Measurements from ENCODE around the gene SLC6A11.

SLC6A11 gene

DNA sequence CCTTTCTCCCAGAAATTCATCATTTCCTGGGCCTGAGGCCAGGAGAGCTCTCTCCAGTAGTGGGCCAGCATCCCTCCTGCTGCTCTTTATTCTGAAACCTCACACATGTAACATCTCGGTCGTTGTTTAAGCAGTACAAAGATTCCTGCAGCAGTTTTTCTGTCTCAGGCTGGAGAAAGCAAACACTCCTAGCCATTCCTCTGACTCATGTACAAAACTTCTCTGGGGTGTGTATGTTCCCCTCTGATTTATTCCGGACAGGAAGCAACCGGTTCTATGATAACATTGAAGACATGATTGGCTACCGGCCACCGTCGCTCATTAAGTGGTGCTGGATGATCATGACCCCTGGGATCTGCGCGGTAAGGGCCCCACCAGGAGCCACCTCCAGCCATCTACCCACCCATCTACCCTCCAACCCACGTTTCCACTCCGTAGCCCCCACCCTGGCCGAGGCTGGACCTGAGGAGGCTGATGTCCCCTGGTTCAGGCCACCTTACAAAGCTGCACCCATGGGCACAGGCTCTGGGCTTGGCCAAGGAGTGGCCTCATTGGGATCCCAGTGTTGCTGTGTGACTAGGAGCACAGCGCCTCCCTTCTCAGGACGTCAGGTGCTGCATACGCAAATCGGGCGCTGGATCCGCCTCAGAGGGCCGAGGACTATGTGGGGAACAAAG, 117.9 kb downstream of the SLC6A11 start:
- DNase-seq, result no peak

DNA sequence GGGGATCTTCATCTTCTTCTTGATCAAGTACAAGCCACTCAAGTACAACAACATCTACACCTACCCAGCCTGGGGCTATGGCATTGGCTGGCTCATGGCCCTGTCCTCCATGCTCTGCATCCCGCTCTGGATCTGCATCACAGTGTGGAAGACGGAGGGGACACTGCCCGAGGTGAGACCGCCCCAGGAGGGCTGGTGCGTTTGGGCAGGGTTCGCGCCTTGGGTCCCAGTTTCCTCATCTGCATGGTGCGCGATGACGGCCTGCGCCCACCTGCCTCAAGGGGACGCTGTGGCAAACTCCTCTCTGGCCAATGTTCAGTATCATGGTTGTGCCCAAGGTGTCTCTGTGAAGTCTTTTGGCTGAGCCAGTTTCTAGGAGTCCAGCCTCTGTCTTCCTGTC, 119.0 kb downstream of the SLC6A11 start:
- no peak for DNase-seq

DNA sequence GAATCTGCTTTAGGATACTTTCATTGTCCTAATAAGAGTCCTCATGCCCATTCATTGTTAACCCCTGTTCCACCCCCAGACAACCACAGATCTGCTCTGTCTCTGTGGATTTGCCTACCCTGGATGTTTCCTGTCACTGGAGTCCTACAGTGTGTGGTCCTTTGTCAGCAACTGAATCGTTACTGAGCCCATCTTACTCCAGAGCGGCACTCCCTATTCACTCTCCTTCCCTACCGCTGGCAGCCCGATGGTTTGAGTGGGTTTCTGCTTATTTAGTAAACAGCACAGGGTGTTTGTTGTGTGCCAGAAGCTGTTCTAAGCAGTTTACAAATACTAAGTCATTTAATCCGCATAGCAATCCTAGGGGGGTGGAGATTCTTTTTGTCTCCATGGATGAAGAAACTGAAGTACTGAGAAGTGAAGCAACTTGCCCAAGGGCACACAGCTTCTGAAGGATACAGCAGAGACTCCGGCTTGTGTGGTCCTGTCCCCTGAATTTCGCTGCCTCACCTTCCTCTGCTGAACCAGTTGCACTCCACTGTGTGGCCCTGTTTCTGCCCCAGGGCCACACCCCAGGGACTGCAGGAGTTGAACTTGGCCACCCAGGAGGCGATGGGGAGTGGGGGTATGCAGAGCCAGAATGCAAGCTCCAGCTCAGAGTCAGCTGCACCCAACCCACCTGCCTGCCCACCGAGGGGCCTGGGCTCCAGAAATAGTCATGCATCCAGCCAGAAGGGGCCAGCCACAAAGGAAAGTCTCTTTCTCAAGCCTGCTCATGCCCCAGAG, 120.0 kb downstream of the SLC6A11 start:
- no peak for DNase-seq

DNA sequence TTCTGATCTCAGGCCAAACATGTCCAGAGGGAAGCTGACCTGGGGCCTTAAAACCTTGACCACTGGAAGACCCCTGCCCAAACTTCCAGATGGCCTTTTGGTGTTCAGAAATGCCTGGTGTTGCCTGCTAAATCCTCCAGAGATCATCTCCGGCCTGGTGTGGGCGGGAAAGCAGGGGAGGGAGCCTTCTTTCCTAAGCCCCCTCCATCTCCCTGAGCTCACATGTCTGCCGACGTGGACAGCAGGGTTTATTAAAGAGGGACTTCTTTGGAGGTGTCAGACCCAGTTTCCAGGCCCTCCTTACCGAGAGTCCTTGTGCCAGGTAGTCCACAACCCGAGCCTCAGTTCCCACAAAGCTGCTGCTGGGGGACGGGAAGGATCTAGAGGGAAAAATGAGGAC, 120.7 kb downstream of the SLC6A11 start:
- DNase-seq, result no peak

DNA sequence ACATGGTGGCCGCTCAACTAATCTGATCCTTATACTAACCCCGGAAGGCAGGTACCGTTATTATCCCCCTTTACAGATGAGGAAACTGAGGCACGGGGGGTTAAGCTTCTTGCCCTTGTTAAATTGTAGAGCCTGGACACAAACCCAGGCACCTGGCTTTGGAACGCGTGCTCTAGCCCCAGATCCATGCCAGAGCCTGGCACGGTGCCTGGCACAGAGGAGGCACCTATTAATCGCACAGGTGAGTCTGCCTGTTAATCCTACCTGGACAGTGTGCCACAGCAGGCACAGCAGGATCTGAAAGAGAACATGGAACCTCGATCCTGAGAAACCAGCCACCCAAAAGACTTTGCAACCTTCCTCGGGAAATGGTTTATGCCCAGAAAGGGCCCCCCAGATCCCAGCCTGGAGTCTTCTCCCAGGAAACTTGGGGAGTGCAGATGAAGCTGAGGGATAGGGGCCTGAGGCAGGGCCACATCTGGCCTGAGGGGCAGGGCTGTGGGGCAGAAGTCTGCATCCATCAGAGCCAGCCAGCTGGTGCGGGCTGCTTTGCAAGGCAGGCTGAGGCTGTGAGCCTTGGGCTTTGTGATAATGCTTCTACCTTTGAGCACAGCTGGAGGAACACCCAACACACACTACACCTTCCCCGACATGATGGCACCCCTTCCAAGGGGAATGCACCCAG, 121.3 kb downstream of the SLC6A11 start:
- no peak for DNase-seq

DNA sequence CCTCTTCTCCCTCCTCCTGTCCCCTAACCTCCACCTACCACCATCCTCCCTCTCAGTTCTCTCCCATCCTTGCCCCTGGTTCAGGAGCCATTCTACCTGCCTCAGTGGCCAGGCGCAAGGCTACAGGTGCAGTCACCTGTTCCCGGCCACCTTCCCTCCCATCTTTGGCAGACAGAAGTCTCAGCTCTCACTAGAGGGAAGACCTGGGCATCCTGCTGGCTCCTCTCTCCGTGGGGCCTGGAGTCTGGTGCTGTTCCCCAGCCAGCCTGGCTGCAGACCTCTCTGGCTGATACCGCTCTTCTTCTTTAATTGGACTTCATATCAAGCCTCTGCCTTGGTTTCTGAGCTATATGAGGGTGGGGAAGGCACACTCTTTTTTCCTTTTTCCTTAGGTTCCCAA, 123.5 kb downstream of the SLC6A11 start:
- DNase-seq, result no peak

DNA sequence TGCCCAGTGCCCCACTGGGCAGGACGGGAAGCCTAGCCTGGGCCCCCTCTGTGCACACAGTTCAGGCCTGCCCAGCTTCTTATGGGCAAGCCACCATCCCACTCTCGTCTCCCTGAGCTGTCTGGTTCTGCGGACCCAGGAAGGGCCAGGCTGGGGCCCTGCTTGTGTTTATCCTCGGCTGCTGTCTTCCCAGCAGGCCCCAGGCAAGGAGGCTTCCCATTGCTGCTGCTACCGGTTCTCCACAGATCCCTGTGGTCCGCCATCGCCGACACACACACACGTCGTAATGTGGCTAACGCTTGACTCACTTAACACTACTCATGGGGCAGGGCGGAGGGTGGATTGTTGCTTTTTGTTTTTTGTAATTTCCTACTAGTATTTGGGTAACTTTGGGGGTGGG, 124.1 kb downstream of the SLC6A11 start:
- DNase-seq, result no peak

DNA sequence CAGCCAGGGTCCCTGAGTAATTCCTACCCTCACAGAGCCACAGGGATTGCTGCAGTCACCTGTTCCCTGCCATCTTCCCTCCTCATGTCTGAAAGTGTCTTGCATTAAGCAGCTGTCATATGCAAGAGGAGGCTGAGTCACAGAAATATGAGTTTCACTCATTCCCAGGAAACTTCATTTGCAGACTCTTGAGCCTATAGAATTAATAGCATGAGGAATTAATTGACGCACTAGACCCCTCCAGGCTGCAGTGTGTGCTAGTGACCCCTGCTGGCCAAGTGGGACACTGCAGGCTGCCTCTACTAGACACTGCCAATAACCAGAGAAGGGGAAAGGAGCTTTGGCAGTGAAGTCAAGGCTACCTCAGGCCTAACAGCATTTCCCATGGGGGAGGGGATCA, 125.9 kb downstream of the SLC6A11 start:
- no peak for DNase-seq

DNA sequence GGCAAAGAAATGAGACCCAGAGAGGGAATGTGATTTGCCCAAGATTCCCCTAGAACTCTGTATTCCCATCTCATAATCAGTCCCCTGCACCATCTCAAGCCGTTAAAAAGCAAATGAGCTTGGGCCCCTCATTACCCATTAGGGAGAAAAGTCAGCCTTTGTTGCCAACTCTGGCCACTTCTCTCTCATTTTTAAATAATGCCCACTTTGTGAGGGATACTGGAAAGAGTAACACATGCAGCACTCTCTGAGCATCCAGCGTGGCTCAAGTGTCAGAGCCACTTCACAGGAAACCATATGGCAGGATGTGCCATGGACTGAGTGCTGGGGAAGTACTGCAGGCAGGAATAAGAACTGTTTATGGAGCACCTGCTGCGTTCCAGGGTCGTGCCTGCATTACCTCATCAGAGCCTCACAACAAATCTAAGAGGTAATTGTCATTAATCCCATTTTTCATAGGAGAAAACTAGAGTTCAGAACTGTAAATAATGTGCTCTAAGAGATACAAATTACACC, 126.7 kb downstream of the SLC6A11 start:
- no peak for DNase-seq

DNA sequence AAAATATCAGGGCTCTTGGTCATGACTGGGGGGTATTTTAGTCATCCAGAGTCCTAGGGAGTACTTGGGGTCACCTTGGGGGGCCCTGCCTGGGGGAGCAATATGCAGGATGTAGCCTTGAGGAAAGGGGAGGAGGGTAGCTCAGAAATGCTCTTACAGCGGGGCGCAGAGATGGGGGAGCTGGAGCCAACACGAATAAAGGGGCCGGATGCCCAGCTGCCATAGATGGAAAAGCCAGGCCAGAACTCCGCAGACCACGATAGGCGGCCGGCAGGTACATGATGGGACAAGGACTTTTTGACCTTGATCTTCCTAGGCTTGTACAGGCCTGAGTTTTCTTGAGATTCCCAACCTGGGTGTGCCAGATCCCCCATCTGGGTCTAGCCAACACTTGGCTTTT, 128.8 kb downstream of the SLC6A11 start:
- no peak for DNase-seq

DNA sequence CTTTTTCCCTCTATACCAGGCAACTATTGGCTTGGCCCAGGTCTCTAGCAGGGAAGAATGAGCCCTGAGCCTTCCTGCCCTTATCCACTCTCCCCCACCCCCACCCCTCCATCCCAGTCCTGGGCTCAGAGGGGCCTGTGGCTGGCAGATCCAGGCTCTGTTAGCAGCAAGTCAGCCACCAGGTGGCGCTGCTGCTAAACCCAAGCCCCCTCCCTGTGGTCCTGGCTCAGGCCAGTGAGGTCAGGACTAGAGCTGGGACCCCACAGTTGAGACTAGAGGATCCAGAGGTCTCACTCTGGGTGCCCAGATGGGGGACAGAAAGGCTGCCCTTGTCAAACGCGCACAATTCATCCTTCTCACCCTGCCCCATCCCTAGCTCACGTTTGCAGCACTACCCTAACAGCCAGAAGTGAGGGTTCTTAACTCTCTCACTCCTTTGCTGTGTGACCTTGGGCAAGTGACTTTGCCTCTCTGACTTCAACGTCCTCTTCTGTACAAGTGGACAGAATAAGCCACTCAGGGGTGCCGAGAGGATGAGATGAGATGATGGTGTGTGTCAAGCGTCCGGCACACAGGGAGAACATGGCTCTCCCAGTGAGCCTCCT, 129.8 kb downstream of the SLC6A11 start:
- DNase-seq, result no peak

DNA sequence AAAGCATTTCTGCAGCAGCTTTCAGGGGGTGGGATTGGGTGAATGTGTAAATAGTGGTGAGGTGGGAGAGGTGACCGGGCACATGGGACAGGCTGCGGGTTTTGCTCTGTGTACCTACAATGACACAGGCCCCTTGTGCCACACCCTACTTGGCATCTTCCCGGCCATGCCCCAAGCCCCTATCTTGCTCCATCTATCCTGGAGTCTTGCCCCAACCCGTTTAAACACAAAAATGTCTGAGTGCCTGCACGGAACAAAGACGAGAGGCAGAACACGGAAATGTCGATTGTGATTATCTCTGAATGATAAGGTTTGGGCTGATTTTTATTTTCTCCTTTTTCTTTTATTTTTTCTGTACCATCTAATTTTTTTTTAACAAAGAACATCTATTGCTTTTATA, 130.5 kb downstream of the SLC6A11 start:
- no peak for DNase-seq

DNA sequence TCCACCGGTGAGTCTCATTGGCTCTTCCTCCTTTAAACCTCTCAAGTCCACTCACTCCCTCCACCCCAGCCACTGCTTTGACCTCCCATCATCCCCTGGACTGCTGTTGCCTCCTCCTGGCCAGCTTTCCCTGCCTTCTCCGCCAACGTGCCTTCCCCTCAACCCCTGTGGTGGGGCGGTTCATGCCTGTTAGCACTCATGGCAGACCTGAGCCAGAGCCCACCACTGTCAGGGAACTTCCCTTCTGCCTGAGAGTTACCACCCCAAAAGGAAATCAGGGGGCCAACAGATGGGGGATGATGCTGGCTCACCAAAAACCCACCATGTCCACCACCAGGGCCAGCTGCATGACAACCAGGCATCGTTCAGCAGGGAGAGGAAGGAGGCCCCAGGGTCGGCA, 132.3 kb downstream of the SLC6A11 start:
- no peak for DNase-seq

DNA sequence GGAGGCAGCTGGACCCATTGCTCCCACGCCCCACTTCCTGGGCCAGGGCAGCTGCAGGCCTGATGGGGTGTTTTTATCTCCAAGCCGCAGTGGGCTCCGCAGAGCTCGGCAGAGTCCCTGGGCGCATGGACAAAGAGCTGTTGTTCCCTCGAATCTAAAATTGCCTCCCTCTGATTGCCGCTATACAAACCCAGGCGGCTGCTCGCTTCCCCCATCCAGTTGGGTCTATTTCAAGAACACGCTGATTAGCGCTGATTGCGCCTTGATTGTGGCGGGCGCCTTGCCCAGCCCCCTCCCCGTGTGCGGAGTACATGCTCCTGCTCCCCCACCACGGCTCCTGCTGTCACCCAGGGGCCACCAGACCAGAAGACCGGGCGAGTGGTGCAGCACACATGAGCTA, 133.2 kb downstream of the SLC6A11 start:
- no peak for DNase-seq

DNA sequence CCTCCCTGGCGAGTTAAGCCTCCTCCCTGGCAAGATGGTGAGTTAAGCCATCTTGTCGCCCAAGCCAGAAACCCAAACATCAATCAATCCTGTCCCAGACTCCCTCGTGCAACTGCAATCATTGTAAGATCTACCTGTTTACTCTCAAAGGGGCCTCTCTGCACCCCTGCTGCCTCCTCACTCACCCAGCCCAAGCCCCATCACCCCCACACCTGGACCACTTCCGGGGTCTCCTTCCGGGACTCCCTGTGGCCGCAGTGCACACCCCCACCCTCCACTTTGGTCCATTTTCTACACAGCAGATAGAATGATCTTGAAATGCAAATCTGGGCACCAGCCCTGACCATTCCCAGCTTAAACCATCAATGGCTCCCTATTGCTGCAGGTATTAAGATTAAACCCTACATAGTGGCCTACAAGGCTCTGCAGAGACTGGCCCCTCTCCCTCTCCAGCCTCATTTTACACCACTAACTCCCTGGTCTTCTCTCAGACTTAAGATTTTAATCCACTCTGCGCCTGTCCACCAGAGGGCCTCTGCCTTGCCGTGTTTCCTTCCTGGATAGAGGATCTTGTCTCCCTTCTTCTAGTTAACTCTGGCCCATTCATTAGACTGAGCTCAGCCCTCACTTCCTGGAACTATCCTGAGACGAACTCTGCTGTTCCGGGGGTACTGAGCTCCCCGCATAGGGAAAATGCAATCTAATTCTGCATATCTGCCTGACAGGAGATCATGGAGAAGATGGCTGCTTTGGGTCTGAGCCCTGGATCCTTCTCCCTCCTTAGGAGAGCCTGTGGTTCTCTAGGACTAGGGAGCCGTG, 134.7 kb downstream of the SLC6A11 start:
- no peak for DNase-seq

DNA sequence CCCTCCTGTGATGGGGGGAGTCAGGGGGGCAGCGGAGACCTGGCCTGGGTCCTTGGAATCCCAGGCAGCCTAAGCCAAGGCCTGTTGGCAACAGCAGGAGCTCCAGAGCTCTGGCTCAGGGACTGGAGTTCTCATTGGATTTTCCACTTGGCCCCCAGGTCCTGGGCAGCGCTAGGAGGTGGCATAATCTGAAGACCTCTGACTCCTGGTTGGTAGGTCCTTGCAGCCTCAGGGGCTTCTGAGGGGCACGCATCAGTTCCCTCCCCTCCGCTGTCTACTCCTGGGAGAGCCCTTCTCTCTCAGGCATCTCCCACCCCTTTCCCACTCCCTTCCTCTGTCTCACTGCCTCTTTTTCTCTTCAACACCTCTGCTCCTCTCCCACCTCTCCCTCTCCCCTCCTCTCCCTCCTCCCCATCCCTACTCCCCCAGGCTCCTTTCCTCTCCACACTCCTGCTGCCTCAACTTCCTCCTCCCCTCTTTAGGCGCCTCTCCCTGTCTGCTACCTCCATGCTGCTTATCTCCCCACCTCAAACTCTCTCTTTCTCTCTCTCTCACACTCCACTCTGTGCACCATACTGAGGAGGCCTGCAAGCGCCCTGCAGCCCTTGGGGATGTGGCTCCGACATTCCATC, 135.4 kb downstream of the SLC6A11 start:
- no peak for DNase-seq

DNA sequence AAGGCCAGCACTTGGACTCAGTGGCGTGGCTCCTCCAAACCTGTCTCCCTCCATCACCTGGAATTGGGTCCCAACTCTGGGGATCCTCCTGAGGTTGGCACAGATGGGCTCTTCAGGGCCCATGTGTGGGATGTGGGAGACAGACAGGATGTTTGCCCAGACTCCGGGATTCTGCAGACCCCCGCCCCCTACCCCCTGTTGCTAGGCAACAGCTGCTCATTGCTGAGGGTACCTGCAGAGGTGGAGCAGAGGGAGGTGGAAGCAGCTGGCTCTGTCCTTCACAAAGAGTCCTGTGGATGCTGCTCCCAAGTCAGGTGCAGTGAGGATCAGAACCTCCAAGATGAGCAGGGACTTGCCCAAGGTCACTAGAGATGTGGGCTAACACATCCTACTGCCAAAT, 136.5 kb downstream of the SLC6A11 start:
- no peak for DNase-seq

DNA sequence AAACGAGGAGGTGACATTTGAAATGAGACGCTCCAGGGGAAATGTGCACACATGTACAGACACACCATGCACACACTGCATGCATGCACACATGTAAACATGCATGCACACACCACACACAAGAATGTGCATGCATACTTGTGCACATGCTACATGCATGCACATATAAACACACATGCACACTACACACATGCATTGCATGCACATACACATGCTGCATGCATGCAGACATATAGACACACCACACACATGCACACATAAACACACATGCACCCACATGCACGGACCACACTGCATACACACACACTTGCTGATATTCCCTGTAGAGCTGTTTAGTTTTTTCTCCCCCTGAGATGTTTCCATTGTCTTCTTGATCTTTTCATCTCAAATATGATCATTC, 138.7 kb downstream of the SLC6A11 start:
- no peak for DNase-seq

DNA sequence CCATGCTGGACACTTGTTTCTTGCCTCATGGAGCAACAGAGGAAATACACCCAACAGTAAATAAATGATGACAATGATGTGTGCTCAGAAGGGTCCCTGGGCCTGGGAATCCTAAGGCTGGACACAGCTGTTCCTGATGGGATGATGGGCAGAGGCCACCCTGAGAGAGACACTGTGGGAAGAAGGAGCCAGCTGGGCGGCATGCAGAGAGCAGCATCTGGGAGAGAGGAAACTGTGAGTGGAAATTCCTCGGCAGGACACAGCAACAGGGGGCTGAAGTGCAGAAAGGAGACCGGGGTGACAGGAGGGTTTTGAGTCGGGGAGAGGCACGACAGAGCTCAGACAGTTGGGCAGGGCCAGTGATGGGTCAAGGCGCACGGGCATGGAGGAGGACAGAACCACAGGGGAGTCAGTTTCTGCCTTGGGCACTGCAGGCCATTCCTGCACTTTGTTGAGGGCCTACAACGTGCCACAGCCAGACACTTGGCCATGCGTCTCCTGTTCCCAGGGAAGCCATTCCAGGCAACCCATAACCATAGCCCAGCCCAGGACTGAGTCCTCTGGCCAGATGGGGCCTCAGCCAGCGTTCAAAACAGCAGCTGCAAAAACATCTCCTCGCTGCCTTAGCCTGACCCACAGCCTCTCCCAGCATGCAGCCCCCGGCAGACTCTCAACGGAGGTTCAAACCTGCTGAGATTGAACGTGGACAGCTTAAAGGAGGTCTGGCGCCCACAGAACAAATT, 139.9 kb downstream of the SLC6A11 start:
- DNase-seq, result no peak

DNA sequence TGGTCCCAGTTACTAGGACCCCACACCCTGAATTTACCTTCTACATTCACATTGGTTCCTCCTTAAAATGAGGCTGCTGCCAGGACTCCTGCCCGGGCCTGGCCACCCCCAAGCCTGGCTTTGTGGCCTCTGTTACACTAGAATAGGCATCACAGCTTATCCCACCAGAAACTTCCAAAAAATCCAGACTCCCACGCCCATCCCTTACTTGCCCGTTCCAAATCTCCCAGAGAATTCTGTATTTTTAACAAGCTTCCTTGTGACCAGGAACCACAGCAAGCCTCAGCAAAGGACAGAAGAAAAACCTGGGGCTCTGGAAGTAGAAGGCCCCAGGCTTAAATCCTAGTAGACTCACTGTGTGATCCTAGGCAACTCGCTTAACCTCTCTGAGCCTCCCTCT, 140.5 kb downstream of the SLC6A11 start:
- DNase-seq, result no peak

DNA sequence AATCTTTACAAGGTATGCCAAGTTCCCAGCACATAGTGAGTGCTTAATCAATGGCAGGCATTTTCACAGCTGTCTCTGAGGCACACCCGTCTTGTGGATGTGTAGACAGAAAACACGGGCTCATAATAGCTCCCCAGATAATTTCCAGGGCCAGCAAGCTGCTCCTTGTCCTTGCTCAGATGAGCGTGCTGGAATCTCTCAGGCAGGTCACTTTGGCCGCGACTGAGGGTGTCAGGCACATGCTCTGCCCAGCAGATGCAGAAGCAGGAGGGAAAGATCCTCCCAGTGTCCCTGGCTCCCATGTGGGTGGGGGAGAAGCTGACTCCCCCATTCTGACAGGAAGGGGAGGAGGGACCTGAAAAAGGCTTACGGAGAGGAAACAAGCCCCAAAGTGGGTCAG, 141.0 kb downstream of the SLC6A11 start:
- no peak for DNase-seq
